ENCODE results near the gene FANCC. TPM values are rescaled to one million over a fixed set of nuclear protein-coding genes. Genes with fewer than 3 reads are reported as not detected.

FANCC gene
- total RNA-seq, 1 experiment from 2014 or later: 14.5 TPM

DNA sequence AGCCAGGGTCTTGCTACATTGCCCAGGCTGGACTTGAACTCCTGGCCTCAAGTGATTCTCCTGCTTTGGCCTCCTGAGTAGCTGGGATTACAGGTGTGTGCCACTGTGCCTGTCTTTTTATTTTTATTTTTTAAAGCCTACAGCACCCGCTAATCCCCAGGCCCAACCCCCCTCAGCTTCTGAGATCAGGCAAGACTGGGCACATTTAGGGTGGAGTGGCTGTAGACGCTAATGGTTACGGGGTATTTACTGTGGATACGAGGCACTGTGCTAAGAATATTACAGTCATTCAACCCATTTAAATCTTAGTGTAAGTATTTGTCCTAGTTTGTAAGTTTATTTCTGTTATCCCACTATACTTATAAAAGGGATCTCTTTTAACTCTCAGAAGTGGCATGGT is 175.2 kb downstream of the FANCC start:
- TF ChIP-seq, protein P1, sequence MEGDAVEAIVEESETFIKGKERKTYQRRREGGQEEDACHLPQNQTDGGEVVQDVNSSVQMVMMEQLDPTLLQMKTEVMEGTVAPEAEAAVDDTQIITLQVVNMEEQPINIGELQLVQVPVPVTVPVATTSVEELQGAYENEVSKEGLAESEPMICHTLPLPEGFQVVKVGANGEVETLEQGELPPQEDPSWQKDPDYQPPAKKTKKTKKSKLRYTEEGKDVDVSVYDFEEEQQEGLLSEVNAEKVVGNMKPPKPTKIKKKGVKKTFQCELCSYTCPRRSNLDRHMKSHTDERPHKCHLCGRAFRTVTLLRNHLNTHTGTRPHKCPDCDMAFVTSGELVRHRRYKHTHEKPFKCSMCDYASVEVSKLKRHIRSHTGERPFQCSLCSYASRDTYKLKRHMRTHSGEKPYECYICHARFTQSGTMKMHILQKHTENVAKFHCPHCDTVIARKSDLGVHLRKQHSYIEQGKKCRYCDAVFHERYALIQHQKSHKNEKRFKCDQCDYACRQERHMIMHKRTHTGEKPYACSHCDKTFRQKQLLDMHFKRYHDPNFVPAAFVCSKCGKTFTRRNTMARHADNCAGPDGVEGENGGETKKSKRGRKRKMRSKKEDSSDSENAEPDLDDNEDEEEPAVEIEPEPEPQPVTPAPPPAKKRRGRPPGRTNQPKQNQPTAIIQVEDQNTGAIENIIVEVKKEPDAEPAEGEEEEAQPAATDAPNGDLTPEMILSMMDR (IDR thresholded peaks at IDR 0.05; ENCODE audit: unreplicated experiment): no peak
- Mint-ChIP-seq H3K27me3 (ENCODE audit: unreplicated experiment) (no peaks in the 10 kb centered on the region), H3K4me1 (ENCODE audit: low read depth, unreplicated experiment) (no peaks in the 10 kb centered on the region), H3K36me3 (ENCODE audit: insufficient read depth, unreplicated experiment) (no peaks in the 10 kb centered on the region), H3K27ac (ENCODE audit: unreplicated experiment) (no peak overlapping the region), H3K9me3 (ENCODE audit: low read depth, unreplicated experiment) (no peaks in the 10 kb centered on the region), H3K4me3 (ENCODE audit: low read depth, unreplicated experiment) (no peak overlapping the region)
- CTCF ChIA-PET: no interaction called here
- no TSS peak for BruUV-seq (replicated peaks)
- DNase-seq: no peak
- intact Hi-C loops (cut with micrococcal nuclease; ENCODE audit: unreplicated experiment): no loop called here

DNA sequence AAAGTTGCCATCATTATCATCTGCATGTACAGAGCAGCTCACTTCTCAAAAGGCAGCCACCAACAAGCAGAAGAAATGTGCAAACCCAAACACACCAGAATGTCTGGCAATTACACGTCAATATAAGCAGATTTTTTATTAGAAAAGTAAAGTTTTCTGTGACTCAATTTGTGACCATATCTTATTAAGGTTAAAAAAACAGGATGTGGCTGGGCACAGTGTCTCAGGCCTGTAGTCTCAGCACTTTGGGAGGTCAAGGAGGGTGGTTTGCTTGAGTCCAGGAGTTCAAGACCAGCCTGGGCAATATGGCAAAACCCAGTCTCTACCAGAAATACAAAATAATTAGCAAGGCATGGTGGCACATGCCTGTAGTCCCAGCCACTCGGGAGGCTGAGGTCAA is 176.7 kb downstream of the FANCC start:
- Mint-ChIP-seq H3K4me1 (ENCODE audit: low read depth, unreplicated experiment) (no peaks in the 10 kb centered on the region), H3K9me3 (ENCODE audit: low read depth, unreplicated experiment) (no peaks in the 10 kb centered on the region), H3K36me3 (ENCODE audit: insufficient read depth, unreplicated experiment) (no peaks in the 10 kb centered on the region), H3K27ac (ENCODE audit: unreplicated experiment) (no peak overlapping the region), H3K4me3 (ENCODE audit: low read depth, unreplicated experiment) (no peak overlapping the region), H3K27me3 (ENCODE audit: unreplicated experiment) (no peaks in the 10 kb centered on the region)
- intact Hi-C loops (cut with micrococcal nuclease; ENCODE audit: unreplicated experiment): no loop called here
- no peak for DNase-seq
- no TSS peak for BruUV-seq (replicated peaks)
- CTCF ChIA-PET: no interaction called here
- TF ChIP-seq, protein P1 (IDR thresholded peaks at IDR 0.05; ENCODE audit: unreplicated experiment): no peak

DNA sequence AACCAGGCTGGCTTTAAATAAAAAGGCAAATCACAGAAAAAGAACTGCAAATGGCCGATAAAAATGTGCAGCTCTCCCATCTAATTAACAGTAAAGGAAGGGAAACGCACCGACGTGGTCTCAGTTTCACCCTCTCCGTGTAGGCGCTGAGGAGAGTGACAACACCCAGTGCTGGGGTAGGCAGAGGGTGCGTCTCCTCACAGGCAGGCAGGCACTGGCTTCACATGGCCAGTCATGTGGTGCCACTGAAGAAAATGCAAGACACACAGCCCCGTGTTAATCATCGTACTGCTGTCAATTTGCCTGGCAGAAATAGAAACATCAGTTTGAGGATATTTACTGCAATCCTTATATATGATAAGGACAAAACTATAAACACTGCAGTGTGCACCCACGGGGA is 178.4 kb downstream of the FANCC start:
- H3K9me3 Mint-ChIP-seq (ENCODE audit: low read depth, unreplicated experiment): no peaks in the 10 kb centered on the region
- H3K4me1 Mint-ChIP-seq (ENCODE audit: low read depth, unreplicated experiment): no peaks in the 10 kb centered on the region
- CTCF ChIA-PET: no interaction called here
- H3K27ac Mint-ChIP-seq (ENCODE audit: unreplicated experiment): no peak overlapping the region
- no TSS peak for BruUV-seq (replicated peaks)
- no peak overlapping the region for H3K4me3 Mint-ChIP-seq (ENCODE audit: low read depth, unreplicated experiment)
- TF ChIP-seq, protein P1 (IDR thresholded peaks at IDR 0.05; ENCODE audit: unreplicated experiment): no peak
- no peaks in the 10 kb centered on the region for H3K27me3 Mint-ChIP-seq (ENCODE audit: unreplicated experiment)
- H3K36me3 Mint-ChIP-seq (ENCODE audit: insufficient read depth, unreplicated experiment): no peaks in the 10 kb centered on the region
- intact Hi-C loops (cut with micrococcal nuclease; ENCODE audit: unreplicated experiment): no loop called here
- DNase-seq: no peak

DNA sequence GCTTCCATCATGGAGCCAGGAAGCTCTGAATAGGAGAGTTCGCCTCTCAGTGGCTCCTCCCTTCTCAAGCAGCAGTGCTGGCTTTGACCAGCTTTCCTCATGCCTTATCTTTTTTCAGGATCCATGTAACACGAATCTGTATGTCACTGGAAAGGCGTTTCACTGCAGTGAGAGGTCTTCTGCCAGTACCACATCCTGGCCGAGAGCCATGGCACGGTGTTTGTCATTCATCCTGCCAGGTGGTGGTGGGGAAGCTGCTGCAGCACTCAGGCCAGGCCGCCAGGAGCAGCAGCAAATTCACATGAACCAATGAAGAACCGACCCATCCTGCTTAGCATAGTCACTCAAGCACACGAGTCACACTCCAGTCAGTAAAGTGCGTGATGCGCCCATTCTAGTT is 179.0 kb downstream of the FANCC start:
- Mint-ChIP-seq H3K4me3 (ENCODE audit: low read depth, unreplicated experiment) (no peak overlapping the region), H3K27me3 (ENCODE audit: unreplicated experiment) (no peaks in the 10 kb centered on the region), H3K36me3 (ENCODE audit: insufficient read depth, unreplicated experiment) (no peaks in the 10 kb centered on the region), H3K9me3 (ENCODE audit: low read depth, unreplicated experiment) (no peaks in the 10 kb centered on the region), H3K4me1 (ENCODE audit: low read depth, unreplicated experiment) (no peaks in the 10 kb centered on the region), H3K27ac (ENCODE audit: unreplicated experiment) (no peak overlapping the region)
- CTCF ChIA-PET: no interaction called here
- DNase-seq: no peak
- TF ChIP-seq, protein P1 (IDR thresholded peaks at IDR 0.05; ENCODE audit: unreplicated experiment): no peak
- BruUV-seq (replicated peaks): no TSS peak
- intact Hi-C loops (cut with micrococcal nuclease; ENCODE audit: unreplicated experiment): no loop called here
